H9 (cell line): ENCODE measurements around the gene AFAP1L1. TPM values are rescaled to one million over a fixed set of nuclear protein-coding genes. Genes with fewer than 3 reads are reported as not detected.

Source experiments
- DNase-seq: peaks from one replicate; pipeline ENCODE4 v3.0.0-alpha.2; 2017
- H2AFZ ChIP-seq: one replicate; pipeline ENCODE4 v1.6.1; 2013; ENCODE audit warnings: mild to moderate bottlenecking, low read length, control low read depth, moderate library complexity
- H2AK5ac ChIP-seq: 2 replicates; pipeline ENCODE4 v1.6.1; 2013; ENCODE audit warnings: low read length, control low read depth, mixed read lengths; ENCODE audit not compliant: insufficient read length
- H2BK120ac ChIP-seq: one replicate; pipeline ENCODE4 v1.6.1; 2013; ENCODE audit warnings: low read depth, mild to moderate bottlenecking, low read length, control low read depth, inconsistent platforms; ENCODE audit not compliant: poor library complexity, severe bottlenecking
- H2BK12ac ChIP-seq: 2 replicates; pipeline ENCODE4 v1.6.1; 2013; ENCODE audit warnings: low read length, control low read depth, mixed read lengths, low read depth; ENCODE audit not compliant: insufficient read length
- H2BK15ac ChIP-seq: 2 replicates; pipeline ENCODE4 v1.6.1; 2013; ENCODE audit warnings: low read depth, low read length, control low read depth
- H2BK20ac ChIP-seq: one replicate; pipeline ENCODE4 v1.6.1; 2013; ENCODE audit warnings: low read depth, mild to moderate bottlenecking, low read length, control low read depth, inconsistent platforms; ENCODE audit not compliant: poor library complexity, severe bottlenecking
- H2BK5ac ChIP-seq: 2 replicates; pipeline ENCODE4 v1.6.1; 2013; ENCODE audit warnings: low read length, control low read depth, mixed read lengths; ENCODE audit not compliant: insufficient read length
- H3K14ac ChIP-seq: 2 replicates; pipeline ENCODE4 v1.6.1; 2013; ENCODE audit warnings: low read length, control low read depth; ENCODE audit not compliant: insufficient read depth
- H3K18ac ChIP-seq: 2 replicates; pipeline ENCODE4 v1.6.1; 2013; ENCODE audit warnings: low read depth, mild to moderate bottlenecking, mixed read lengths, low read length, control low read depth; ENCODE audit not compliant: insufficient read length
- H3K23ac ChIP-seq: 2 replicates; pipeline ENCODE4 v1.6.1; 2013; ENCODE audit warnings: low read length, control low read depth, mixed read lengths, low read depth; ENCODE audit not compliant: insufficient read length
- H3K23me2 ChIP-seq: 2 replicates; pipeline ENCODE4 v1.6.1; 2013; ENCODE audit warnings: low read depth, mild to moderate bottlenecking, mixed read lengths, low read length, control low read depth; ENCODE audit not compliant: insufficient read length, poor library complexity, severe bottlenecking
- H3K27ac ChIP-seq: 2 replicates; pipeline ENCODE4 v1.5.1; 2013; ENCODE audit warnings: low read length, control low read depth, mixed read lengths, low read depth; ENCODE audit not compliant: insufficient read length
- H3K27me3 ChIP-seq: 2 replicates; pipeline ENCODE4 v1.6.1; 2013; ENCODE audit warnings: low read length, control low read depth, inconsistent platforms; ENCODE audit not compliant: insufficient read depth
- H3K4ac ChIP-seq: 2 replicates; pipeline ENCODE4 v1.6.1; 2013; ENCODE audit warnings: low read depth, mild to moderate bottlenecking, control low read depth, inconsistent platforms, low read length, moderate library complexity
- H3K4me1 ChIP-seq: 2 replicates; pipeline ENCODE4 v1.6.1; 2013; ENCODE audit warnings: low read length, control low read depth, inconsistent platforms; ENCODE audit not compliant: insufficient read depth
- H3K4me2 ChIP-seq: 2 replicates; pipeline ENCODE4 v1.6.1; 2013; ENCODE audit warnings: low read length, control low read depth, mixed read lengths; ENCODE audit not compliant: insufficient read length, insufficient read depth
- H3K56ac ChIP-seq: 2 replicates; pipeline ENCODE4 v1.6.1; 2013; ENCODE audit warnings: low read depth, mild to moderate bottlenecking, mixed read lengths, low read length, control low read depth; ENCODE audit not compliant: insufficient read length
- H3K79me1 ChIP-seq: 2 replicates; pipeline ENCODE4 v1.6.1; 2013; ENCODE audit warnings: low read depth, mild to moderate bottlenecking, moderate library complexity, low read length, control low read depth, inconsistent platforms; ENCODE audit not compliant: insufficient read depth, poor library complexity, severe bottlenecking
- H3K79me2 ChIP-seq: 2 replicates; pipeline ENCODE4 v1.6.1; 2013; ENCODE audit warnings: low read length, control low read depth, inconsistent platforms; ENCODE audit not compliant: insufficient read depth
- H3K9ac ChIP-seq: 2 replicates; pipeline ENCODE4 v1.6.1; 2013; ENCODE audit warnings: low read length, control low read depth, mixed read lengths; ENCODE audit not compliant: insufficient read length; ENCODE audit errors: extremely low read depth
- H3K9me3 ChIP-seq: one replicate; pipeline ENCODE4 v1.6.1; 2013; ENCODE audit warnings: low read depth, low read length, inconsistent platforms; ENCODE audit not compliant: control insufficient read depth
- H3T11ph ChIP-seq: one replicate; pipeline ENCODE4 v1.6.1; 2013; ENCODE audit warnings: mild to moderate bottlenecking, low read length, control low read depth, inconsistent platforms
- H4K20me1 ChIP-seq: one replicate; pipeline ENCODE4 v1.6.1; 2013; ENCODE audit not compliant: control insufficient read depth, insufficient read length, insufficient read depth
- H4K5ac ChIP-seq: 2 replicates; pipeline ENCODE4 v1.6.1; 2013; ENCODE audit warnings: low read depth, mild to moderate bottlenecking, mixed read lengths, low read length, control low read depth; ENCODE audit not compliant: insufficient read length
- H4K8ac ChIP-seq: replicated peaks from 2 replicates; pipeline ENCODE4 v1.6.1; 2013; ENCODE audit warnings: low read length, control low read depth, mixed read lengths, low read depth; ENCODE audit not compliant: insufficient read length
- H4K91ac ChIP-seq: 2 replicates; pipeline ENCODE4 v1.6.1; 2013; ENCODE audit warnings: low read depth, mild to moderate bottlenecking, moderate library complexity, mixed read lengths, low read length, control low read depth; ENCODE audit not compliant: insufficient read length
- H3K27ac Mint-ChIP-seq, 3 experiments: 2 replicates in 2 of 3; 3 replicates in 1 of 3; pipeline ENCODE4 v1.8.0; 2020 to 2021; ENCODE audit warnings: mixed read lengths in 3 of 3, mild to moderate bottlenecking in 1 of 3, moderate library complexity in 1 of 3
- H3K27me3 Mint-ChIP-seq: 2 replicates; pipeline ENCODE4 v1.8.0; 2021; ENCODE audit warnings: low read depth, mild to moderate bottlenecking, moderate library complexity, mixed read lengths
- H3K36me3 Mint-ChIP-seq, 3 experiments: 2 replicates in 2 of 3; 3 replicates in 1 of 3; pipeline ENCODE4 v1.8.0; 2020 to 2021; ENCODE audit warnings: low read depth in 3 of 3, mixed read lengths in 3 of 3; ENCODE audit not compliant: insufficient read depth in 1 of 3
- H3K4me1 Mint-ChIP-seq, 2 experiments: 2 replicates each; pipeline ENCODE4 v1.8.0; 2020; ENCODE audit warnings: mixed read lengths in 2 of 2
- H3K4me3 Mint-ChIP-seq, 2 experiments: 2 replicates in 1 of 2; 3 replicates in 1 of 2; pipeline ENCODE4 v1.8.0; 2020 to 2021; ENCODE audit warnings: mild to moderate bottlenecking in 2 of 2, mixed read lengths in 2 of 2, moderate library complexity in 1 of 2
- H3K9me3 Mint-ChIP-seq, 2 experiments: 2 replicates in 1 of 2; 3 replicates in 1 of 2; pipeline ENCODE4 v1.8.0; 2020; ENCODE audit warnings: mild to moderate bottlenecking in 2 of 2, mixed read lengths in 2 of 2, moderate library complexity in 1 of 2
- CTCF ChIP-seq: fragments of 200-600 bp; sonication (generic); conservative IDR thresholded peaks from 3 replicates; pipeline ENCODE4 v1.8.0; 2021; ENCODE audit warnings: antibody characterized with exemption, mild to moderate bottlenecking
- WGBS: extraction: QIAGEN DNeasy Blood & Tissue Kit; methylation state at CpG from one replicate; pipeline ENCODE4 v1.1.7; 2013; ENCODE audit warnings: missing lambda C conversion rate, low lambda C conversion rate, mixed read lengths; ENCODE audit not compliant: insufficient read length; ENCODE audit errors: extremely low coverage; 5-methylcytosine and 5-hydroxymethylcytosine counted together
- total RNA-seq: library from RNA; stranded (reverse); gene quantifications from 2 replicates; pipeline ENCODE4 v1.2.1, GENCODE V29; 2021

Gene AFAP1L1
- total RNA-seq, 1 experiment from 2014 or later: 1.8 TPM

GRCh38 chr5:149242339-149242738 lies 29.3 kb upstream of the AFAP1L1 start:
- H3K23me2 ChIP-seq: no peaks in the 10 kb centered on the region
- H3K4me2 ChIP-seq: no peak overlapping the region
- H3K4me3 Mint-ChIP-seq: no peak overlapping the region
- no peak overlapping the region for H3T11ph ChIP-seq
- no peak overlapping the region for H4K5ac ChIP-seq
- no peaks in the 10 kb centered on the region for H3K79me2 ChIP-seq
- no peak overlapping the region for H2AK5ac ChIP-seq
- no peak overlapping the region for H2BK120ac ChIP-seq
- H3K79me1 ChIP-seq: no peaks in the 10 kb centered on the region
- no peak overlapping the region for H3K18ac ChIP-seq
- no peak for TF ChIP-seq CTCF
- no peak overlapping the region for H2BK5ac ChIP-seq
- no peaks in the 10 kb centered on the region; a peak in 1 of 4 replicates for H3K4me1 Mint-ChIP-seq
- H3K27ac Mint-ChIP-seq: no peak overlapping the region
- WGBS: no CpG with 5 or more reads among the region's 3 CpGs
- H3K4ac ChIP-seq: no peak overlapping the region
- peaks cover 28% of the 10 kb centered on the region for H3K27me3 Mint-ChIP-seq
- H4K20me1 ChIP-seq: no peaks in the 10 kb centered on the region
- DNase-seq: no peak
- H3K27ac ChIP-seq: no peak overlapping the region
- H3K23ac ChIP-seq: no peak overlapping the region
- no peak overlapping the region for H2BK20ac ChIP-seq
- no peak overlapping the region for H3K14ac ChIP-seq
- H3K9ac ChIP-seq: no peak overlapping the region
- no peak overlapping the region for H4K8ac ChIP-seq
- H3K9me3 ChIP-seq: no peaks in the 10 kb centered on the region
- no peak overlapping the region for H2AFZ ChIP-seq
- peaks cover 5 to 8% of the 10 kb centered on the region in 2 experiments; a peak in 4 of 5 replicates for H3K9me3 Mint-ChIP-seq
- H3K4me1 ChIP-seq: no peaks in the 10 kb centered on the region
- no peak overlapping the region for H2BK15ac ChIP-seq
- no peaks in the 10 kb centered on the region for H3K27me3 ChIP-seq
- H3K36me3 Mint-ChIP-seq: no peaks in the 10 kb centered on the region
- H2BK12ac ChIP-seq: no peak overlapping the region
- H4K91ac ChIP-seq: no peak overlapping the region
- H3K56ac ChIP-seq: no peak overlapping the region
